Keratinocyte (primary cell): ENCODE results near the gene ITGB1BP2. TPM values are rescaled to one million over a fixed set of nuclear protein-coding genes. Genes with fewer than 3 reads are reported as not detected.
A peak's percentile ranks its signal among the peaks of the same experiment; 100 is the strongest.
"Not testable (repeated sequence)": the region's sequence is repeated elsewhere in the genome, so short reads cannot be mapped to it uniquely, and the experiment has no call there.

Experiments
- DNase-seq: peaks from one replicate; pipeline ENCODE4 v3.0.0-alpha.2; 2011; ENCODE audit warnings: low read depth, missing footprints, low spot score
- FAIRE-seq: peaks from 2 replicates; lab custom pipeline; 2011; peaks lifted over from hg19 to GRCh38; lab: Jason Lieb, UNC
- H2AFZ ChIP-seq: 2 replicates; pipeline ENCODE4 v1.6.0; 2012; ENCODE audit warnings: low read length, control low read depth, inconsistent platforms; ENCODE audit not compliant: control insufficient read depth
- H3K27ac ChIP-seq: 2 replicates; pipeline ENCODE4 v1.5.1; 2011; ENCODE audit warnings: low read length; ENCODE audit not compliant: control insufficient read depth, insufficient read depth
- H3K27me3 ChIP-seq: 3 replicates; pipeline ENCODE4 v1.6.0; 2011; ENCODE audit warnings: low read length; ENCODE audit not compliant: control insufficient read depth, insufficient read depth; ENCODE audit errors: extremely low read depth
- H3K36me3 ChIP-seq, 2 experiments: 2 replicates in 1 of 2; 3 replicates in 1 of 2; pipeline ENCODE4 v1.5.1; 2011; ENCODE audit warnings: low read length in 2 of 2, mild to moderate bottlenecking in 1 of 2; ENCODE audit not compliant: control insufficient read depth in 2 of 2, insufficient read depth in 2 of 2; ENCODE audit errors: extremely low read depth in 1 of 2
- H3K4me1 ChIP-seq: 3 replicates; pipeline ENCODE4 v1.5.1; 2011; ENCODE audit warnings: low read length; ENCODE audit not compliant: control insufficient read depth, insufficient read depth; ENCODE audit errors: extremely low read depth
- H3K4me2 ChIP-seq: 3 replicates; pipeline ENCODE4 v1.6.0; 2011; ENCODE audit warnings: low read depth, low read length; ENCODE audit not compliant: control insufficient read depth, insufficient read depth; ENCODE audit errors: extremely low read depth
- H3K4me3 ChIP-seq, 3 experiments: fragments of 200-600 bp in 1 of 3; sonication (generic) in 1 of 3; 2 replicates in 2 of 3; 3 replicates in 1 of 3; pipeline ENCODE4 v1.5.1; 2011 to 2016; ENCODE audit warnings: low read length in 3 of 3, mild to moderate bottlenecking in 3 of 3, control low read depth in 2 of 3, inconsistent platforms in 1 of 3, low read depth in 1 of 3, mixed read lengths in 1 of 3, mixed run types in 1 of 3, moderate library complexity in 1 of 3; ENCODE audit not compliant: control insufficient read depth in 2 of 3, insufficient read depth in 2 of 3; ENCODE audit errors: extremely low read depth in 1 of 3
- H3K79me2 ChIP-seq: 2 replicates; pipeline ENCODE4 v1.6.0; 2012; ENCODE audit warnings: low read length; ENCODE audit not compliant: control insufficient read depth, insufficient read depth
- H3K9ac ChIP-seq: 3 replicates; pipeline ENCODE4 v1.6.0; 2011; ENCODE audit warnings: low read length; ENCODE audit not compliant: control insufficient read depth, insufficient read depth; ENCODE audit errors: extremely low read depth
- H3K9me1 ChIP-seq: 3 replicates; pipeline ENCODE4 v1.6.0; 2011; ENCODE audit warnings: low read length; ENCODE audit not compliant: control insufficient read depth, insufficient read depth; ENCODE audit errors: extremely low read depth
- H3K9me3 ChIP-seq: 2 replicates; pipeline ENCODE4 v1.5.1; 2012; ENCODE audit warnings: low read depth, low read length; ENCODE audit not compliant: control insufficient read depth
- H4K20me1 ChIP-seq: 3 replicates; pipeline ENCODE4 v1.6.0; 2011; ENCODE audit warnings: low read length; ENCODE audit not compliant: control insufficient read depth, insufficient read depth; ENCODE audit errors: extremely low read depth
- CTCF ChIP-seq, 3 experiments: IDR thresholded peaks in 1 of 3; conservative IDR thresholded peaks in 1 of 3; optimal IDR thresholded peaks in 1 of 3; 2 replicates in 2 of 3; 3 replicates in 1 of 3; pipeline versions ENCODE3 to v1.5.1; 2011; ENCODE audit warnings: low read length in 3 of 3, mild to moderate bottlenecking in 3 of 3, moderate library complexity in 2 of 3, control low read depth in 1 of 3, inconsistent platforms in 1 of 3; ENCODE audit not compliant: insufficient read depth in 2 of 3; ENCODE audit errors: extremely low read depth in 1 of 3
- EZH2 ChIP-seq: IDR thresholded peaks from one replicate; pipeline ENCODE4 v1.6.1; 2012; ENCODE audit warnings: inconsistent platforms, mild to moderate bottlenecking, low read length, moderate library complexity
- dilution Hi-C: fragments of 300-500 bp; cut with MboI; formaldehyde crosslinking; loops from one replicate; pipeline ENCODE4 v1.7.0; 2020; ENCODE audit warnings: low sequenced_read_pairs; ENCODE audit not compliant: extremely low pct_ligation_motif_present
- polyA plus RNA-seq, 5 experiments: library from polyadenylated mRNA; depleted of rRNA in 3 of 5; stranded (reverse) in 3 of 5; stranded (forward) in 1 of 5; unstranded in 1 of 5; fragments of >200 nt; gene quantifications; 1 replicate in 1 of 5; 2 replicates in 3 of 5; 3 replicates in 1 of 5; pipeline versions ENCODE4 v1.2.1 to v1.2.3, GENCODE V29; 2011 to 2012; ENCODE audit warnings: missing spikeins in 2 of 5, low read depth in 1 of 5, low replicate concordance in 1 of 5

ITGB1BP2 gene
- polyA plus RNA-seq, 1 donor (not counting 4 experiments of a cell fraction or from before 2014, with no cell fraction given), result 1.0 TPM

GRCh38 chrX:71256051-71256450, 45.5 kb upstream of the ITGB1BP2 start:
- Histone ChIP-seq H2AFZ (peak overlapping the region; percentile 54), H3K27ac (no peak overlapping the region)
- dilution Hi-C loops, result no loop called here

GRCh38 chrX:71256856-71257255, 44.7 kb upstream of the ITGB1BP2 start:
- Histone ChIP-seq H3K27ac (no peak overlapping the region), H3K27me3 (no peaks in the 10 kb centered on the region), H3K9ac (no peak overlapping the region), H2AFZ (no peak overlapping the region), H4K20me1 (no peaks in the 10 kb centered on the region), H3K9me3 (no peaks in the 10 kb centered on the region), H3K4me1 (peaks cover 2% of the 10 kb centered on the region), H3K4me2 (no peak overlapping the region), H3K9me1 (no peaks in the 10 kb centered on the region), H3K79me2 (peaks cover 3% of the 10 kb centered on the region), H3K4me3 (no peak overlapping the region), H3K36me3 (no peaks in the 10 kb centered on the region)
- TF ChIP-seq CTCF (optimal IDR thresholded peaks at IDR 0.05 in 1 of 3, IDR thresholded peaks at IDR 0.05 in 1 of 3, conservative IDR thresholded peaks at IDR 0.05 in 1 of 3; ENCODE audit: extremely low read depth in 1 of 3, insufficient read depth in 2 of 3, low read length in 3 of 3) (no peak), EZH2 (no peak)
- dilution Hi-C loops, result no loop called here
- FAIRE-seq, result no peak
- no peak for DNase-seq

More at GRCh38 chrX:71256051-71256450, 45.5 kb upstream of the ITGB1BP2 start:
- peaks cover 3% of the 10 kb centered on the region for H3K79me2 ChIP-seq
- no peaks in the 10 kb centered on the region for H4K20me1 ChIP-seq
- TF ChIP-seq EZH2 (no peak), CTCF (optimal IDR thresholded peaks at IDR 0.05 in 1 of 3, IDR thresholded peaks at IDR 0.05 in 1 of 3, conservative IDR thresholded peaks at IDR 0.05 in 1 of 3; ENCODE audit: extremely low read depth in 1 of 3, insufficient read depth in 2 of 3, low read length in 3 of 3) (no peak)
- H3K36me3 ChIP-seq, result no peaks in the 10 kb centered on the region
- H3K27me3 ChIP-seq, result no peaks in the 10 kb centered on the region
- DNase-seq (no peak), FAIRE-seq (no peak)
- H3K9ac ChIP-seq, result no peak overlapping the region
- H3K4me2 ChIP-seq, result no peak overlapping the region
- no peaks in the 10 kb centered on the region for H3K9me1 ChIP-seq
- no peak overlapping the region for H3K4me3 ChIP-seq
- no peaks in the 10 kb centered on the region for H3K9me3 ChIP-seq
- peaks cover 2% of the 10 kb centered on the region for H3K4me1 ChIP-seq

GRCh38 chrX:71268624-71269023, 32.9 kb upstream of the ITGB1BP2 start:
- H3K9ac ChIP-seq, H3K4me3 ChIP-seq, H3K9me1 ChIP-seq, H3K4me2 ChIP-seq, H3K36me3 ChIP-seq, H3K27me3 ChIP-seq, H3K27ac ChIP-seq, FAIRE-seq, H3K9me3 ChIP-seq, DNase-seq, H3K4me1 ChIP-seq, dilution Hi-C loops, H4K20me1 ChIP-seq, H3K79me2 ChIP-seq, H2AFZ ChIP-seq: not testable (repeated sequence)
